SK-N-SH (cell line): ENCODE results near the gene MYO15B. TPM values are rescaled to one million over a fixed set of nuclear protein-coding genes. Genes with fewer than 3 reads are reported as not detected.

Experiments used
- CTCF ChIA-PET: fragments of 300-600, 350-600 bp; formaldehyde crosslinking; extraction: SDS; loops from one replicate; lab custom pipeline; 2021; lab: Yijun Ruan, JAX
- POLR2A ChIA-PET: fragments of 350-600 bp; sonication (Branson Sonifier 250); formaldehyde crosslinking; extraction: SDS; loops from one replicate; lab custom pipeline; 2020; ENCODE audit warnings: antibody characterized with exemption, inconsistent platforms; lab: Yijun Ruan, JAX
- DNase-seq: peaks from one replicate; pipeline ENCODE4 v3.0.0; 2012
- H2AFZ ChIP-seq: fragments of 200-600 bp; sonication (generic); 2 replicates; pipeline ENCODE4 v1.8.1; 2016; ENCODE audit warnings: antibody characterized with exemption, mild to moderate bottlenecking, low read depth
- H3F3A ChIP-seq: fragments of 200-600 bp; sonication (generic); replicated peaks from 2 replicates; pipeline ENCODE3; 2016; ENCODE audit warnings: antibody characterized with exemption, mild to moderate bottlenecking; ENCODE audit not compliant: insufficient read depth
- H3K27ac ChIP-seq, 2 experiments: fragments of 200-500 bp in 1 of 2; fragments of 200-600 bp in 1 of 2; sonication (Bioruptor generic) in 1 of 2; sonication (generic), shearing (Covaris generic) in 1 of 2; 2 replicates each; pipeline versions ENCODE4 v1.5.1 to v1.6.1; 2014 to 2016; ENCODE audit warnings: low read depth in 2 of 2, inconsistent platforms in 1 of 2, low read length in 1 of 2, mild to moderate bottlenecking in 1 of 2, mixed read lengths in 1 of 2
- H3K27me3 ChIP-seq: fragments of 200-600 bp; sonication (generic), shearing (Covaris generic); 2 replicates; pipeline ENCODE4 v1.6.1; 2016; ENCODE audit warnings: mixed run types; ENCODE audit not compliant: insufficient read depth
- H3K36me3 ChIP-seq, 2 experiments: fragments of 200-500 bp in 1 of 2; fragments of 200-600 bp in 1 of 2; sonication (Bioruptor generic) in 1 of 2; sonication (generic) in 1 of 2; replicated peaks in 1 of 2; 2 replicates each; pipeline versions ENCODE3 to v1.5.1; 2014 to 2016; ENCODE audit warnings: low read length in 1 of 2, mild to moderate bottlenecking in 1 of 2; ENCODE audit not compliant: insufficient read depth in 2 of 2, control insufficient read depth in 1 of 2
- H3K4me1 ChIP-seq, 2 experiments: fragments of 200-500 bp in 1 of 2; fragments of 200-600 bp in 1 of 2; sonication (Bioruptor generic) in 1 of 2; sonication (generic), shearing (Covaris generic) in 1 of 2; 2 replicates each; pipeline versions ENCODE4 v1.5.1 to v1.6.1; 2014 to 2016; ENCODE audit warnings: low read depth in 1 of 2, low read length in 1 of 2, mixed run types in 1 of 2; ENCODE audit not compliant: insufficient read depth in 2 of 2, control insufficient read depth in 1 of 2
- H3K4me2 ChIP-seq: fragments of 200-600 bp; sonication (generic), shearing (Covaris generic); 2 replicates; pipeline ENCODE4 v1.6.1; 2017; ENCODE audit warnings: mixed run types
- H3K4me3 ChIP-seq, 2 experiments: fragments of 200-500 bp in 1 of 2; fragments of 200-600 bp in 1 of 2; sonication (Bioruptor generic) in 1 of 2; sonication (generic), shearing (Covaris generic) in 1 of 2; 2 replicates each; pipeline versions ENCODE4 v1.5.1 to v1.8.1; 2014 to 2016; ENCODE audit warnings: low read depth in 2 of 2, inconsistent platforms in 1 of 2, low read length in 1 of 2, mild to moderate bottlenecking in 1 of 2, mixed read lengths in 1 of 2, moderate library complexity in 1 of 2
- H3K79me2 ChIP-seq: fragments of 200-600 bp; sonication (generic); 2 replicates; pipeline ENCODE4 v1.8.1; 2017; ENCODE audit warnings: mild to moderate bottlenecking; ENCODE audit not compliant: insufficient read depth
- H3K9ac ChIP-seq: fragments of 200-600 bp; sonication (generic); 2 replicates; pipeline ENCODE4 v1.6.1; 2017; ENCODE audit warnings: mixed run types
- H3K9me2 ChIP-seq: fragments of 200-600 bp; sonication (generic); 2 replicates; pipeline ENCODE4 v1.6.1; 2017; ENCODE audit warnings: mixed run types
- H3K9me3 ChIP-seq: fragments of 200-600 bp; sonication (generic); 2 replicates; pipeline ENCODE4 v1.6.1; 2017; ENCODE audit warnings: mixed run types, mild to moderate bottlenecking, moderate library complexity
- H4K20me1 ChIP-seq: fragments of 200-600 bp; sonication (generic); 2 replicates; pipeline ENCODE4 v1.6.1; 2017; ENCODE audit warnings: mild to moderate bottlenecking, mixed run types; ENCODE audit not compliant: insufficient read depth
- CHD2 ChIP-seq: fragments of 150-350 bp; IDR thresholded peaks from 2 replicates; pipeline ENCODE4 v1.6.1; 2018; ENCODE audit warnings: low read length; ENCODE audit not compliant: partially characterized antibody
- CTCF ChIP-seq: fragments of 200-600 bp; sonication (generic); IDR thresholded peaks from 2 replicates; pipeline ENCODE4 v1.6.1; 2017; ENCODE audit warnings: antibody characterized with exemption, mild to moderate bottlenecking, moderate library complexity
- ELF1 ChIP-seq: IDR thresholded peaks from 2 replicates; pipeline ENCODE4 v1.4.0; 2012
- FOXJ3 ChIP-seq: sonication (generic); formaldehyde crosslinking; IDR thresholded peaks from 2 replicates; pipeline ENCODE4 v1.5.1; 2020; ENCODE audit warnings: mild to moderate bottlenecking, missing genetic modification reagents
- FOXM1 ChIP-seq: IDR thresholded peaks from 2 replicates; pipeline ENCODE4 v1.4.0; 2012; ENCODE audit warnings: low read depth, mild to moderate bottlenecking
- GABPA ChIP-seq: IDR thresholded peaks from 2 replicates; pipeline ENCODE4 v1.4.0; 2012; ENCODE audit warnings: low read depth, mild to moderate bottlenecking
- GATA2 ChIP-seq: sonication (generic); formaldehyde crosslinking; IDR thresholded peaks from 2 replicates; pipeline ENCODE4 v1.5.0; 2020; ENCODE audit warnings: mild to moderate bottlenecking, missing genetic modification reagents
- JUND ChIP-seq: IDR thresholded peaks from 2 replicates; pipeline ENCODE4 v1.4.0; 2012
- MAX ChIP-seq: IDR thresholded peaks from 2 replicates; pipeline ENCODE4 v1.4.0; 2012; ENCODE audit warnings: low read depth
- NRF1 ChIP-seq: IDR thresholded peaks from 2 replicates; pipeline ENCODE4 v1.6.1; 2012; ENCODE audit warnings: low read depth, mild to moderate bottlenecking, low read length
- PBX3 ChIP-seq: IDR thresholded peaks from 2 replicates; pipeline ENCODE4; 2012
- POLR2AphosphoS5 ChIP-seq: IDR thresholded peaks from 2 replicates; pipeline ENCODE4 v1.6.1; 2012; ENCODE audit warnings: low read depth, low read length
- SMC3 ChIP-seq: IDR thresholded peaks from 2 replicates; pipeline ENCODE4 v1.6.1; 2012; ENCODE audit warnings: low read depth, low read length, improper control_type of control experiment
- YY1 ChIP-seq: IDR thresholded peaks from 2 replicates; pipeline ENCODE4 v1.4.0; 2012; ENCODE audit warnings: low read depth, mild to moderate bottlenecking
- WGBS: methylation state at CpG from one replicate; pipeline ENCODE4 v1.1.6; 2017; ENCODE audit warnings: low lambda C conversion rate; 5-methylcytosine and 5-hydroxymethylcytosine counted together
- polyA plus RNA-seq, 3 experiments: library from polyadenylated mRNA; depleted of rRNA; stranded (reverse); fragments of >200 nt; gene quantifications; 2 replicates each; pipeline ENCODE4 v1.2.3, GENCODE V29; 2012
- TF ChIP-seq, protein P1 (sequence below): IDR thresholded peaks from 2 replicates; pipeline ENCODE4 v1.6.1; 2012; ENCODE audit warnings: mild to moderate bottlenecking, low read depth, low read length, moderate library complexity

Gene MYO15B
- polyA plus RNA-seq, 1 of the 3 experiments (the other 2 are of a cell fraction), result 10.3 TPM

DNA sequence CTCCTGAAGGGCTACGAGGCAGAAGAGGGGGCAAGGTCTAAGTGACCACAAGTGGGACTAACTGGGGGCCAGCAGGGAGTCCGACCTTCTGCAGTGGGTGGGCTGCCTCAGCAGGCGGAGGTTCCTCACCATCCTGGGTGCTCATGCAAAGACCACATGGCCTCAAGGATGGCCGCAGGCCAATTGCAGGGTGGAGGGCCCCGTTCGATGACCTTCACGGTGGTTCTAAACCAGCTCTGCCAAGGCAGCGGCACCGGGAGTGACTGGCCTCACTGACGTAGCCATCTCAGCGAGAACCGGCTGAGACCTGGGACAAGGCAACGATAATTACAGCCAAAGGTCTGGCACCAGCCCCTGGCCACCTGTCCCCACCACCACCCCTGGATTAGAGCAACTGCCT is 51.3 kb downstream of the MYO15B start:
- Histone ChIP-seq H3K9me2 (no peaks in the 10 kb centered on the region), H3K4me1 (peaks cover 3 to 5% of the 10 kb centered on the region in 2 experiments; a peak in 3 of 4 replicates), H3K27ac (no peak overlapping the region), H3K36me3 (peaks cover 0 to 46% of the 10 kb centered on the region in 2 experiments), H3K79me2 (no peaks in the 10 kb centered on the region), H4K20me1 (peaks cover 4% of the 10 kb centered on the region; the same call in 1 of the 2 replicates), H3K9ac (no peak overlapping the region), H3K9me3 (no peaks in the 10 kb centered on the region), H3K27me3 (no peaks in the 10 kb centered on the region), H2AFZ (no peak overlapping the region), H3K4me2 (no peak overlapping the region), H3K4me3 (no peak overlapping the region), H3F3A (no peaks in the 10 kb centered on the region)
- TF ChIP-seq, protein P1, sequence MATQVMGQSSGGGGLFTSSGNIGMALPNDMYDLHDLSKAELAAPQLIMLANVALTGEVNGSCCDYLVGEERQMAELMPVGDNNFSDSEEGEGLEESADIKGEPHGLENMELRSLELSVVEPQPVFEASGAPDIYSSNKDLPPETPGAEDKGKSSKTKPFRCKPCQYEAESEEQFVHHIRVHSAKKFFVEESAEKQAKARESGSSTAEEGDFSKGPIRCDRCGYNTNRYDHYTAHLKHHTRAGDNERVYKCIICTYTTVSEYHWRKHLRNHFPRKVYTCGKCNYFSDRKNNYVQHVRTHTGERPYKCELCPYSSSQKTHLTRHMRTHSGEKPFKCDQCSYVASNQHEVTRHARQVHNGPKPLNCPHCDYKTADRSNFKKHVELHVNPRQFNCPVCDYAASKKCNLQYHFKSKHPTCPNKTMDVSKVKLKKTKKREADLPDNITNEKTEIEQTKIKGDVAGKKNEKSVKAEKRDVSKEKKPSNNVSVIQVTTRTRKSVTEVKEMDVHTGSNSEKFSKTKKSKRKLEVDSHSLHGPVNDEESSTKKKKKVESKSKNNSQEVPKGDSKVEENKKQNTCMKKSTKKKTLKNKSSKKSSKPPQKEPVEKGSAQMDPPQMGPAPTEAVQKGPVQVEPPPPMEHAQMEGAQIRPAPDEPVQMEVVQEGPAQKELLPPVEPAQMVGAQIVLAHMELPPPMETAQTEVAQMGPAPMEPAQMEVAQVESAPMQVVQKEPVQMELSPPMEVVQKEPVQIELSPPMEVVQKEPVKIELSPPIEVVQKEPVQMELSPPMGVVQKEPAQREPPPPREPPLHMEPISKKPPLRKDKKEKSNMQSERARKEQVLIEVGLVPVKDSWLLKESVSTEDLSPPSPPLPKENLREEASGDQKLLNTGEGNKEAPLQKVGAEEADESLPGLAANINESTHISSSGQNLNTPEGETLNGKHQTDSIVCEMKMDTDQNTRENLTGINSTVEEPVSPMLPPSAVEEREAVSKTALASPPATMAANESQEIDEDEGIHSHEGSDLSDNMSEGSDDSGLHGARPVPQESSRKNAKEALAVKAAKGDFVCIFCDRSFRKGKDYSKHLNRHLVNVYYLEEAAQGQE, result no peak
- TF ChIP-seq GABPA (no peak), SMC3 (no peak), PBX3 (no peak), JUND (no peak), GATA2 (CRISPR knock-in tag) (no peak), CTCF (no peak), NRF1 (no peak)
- 95% methylated on average over 13 of the region's 13 CpGs for WGBS
- no peak for DNase-seq
- ChIA-PET POLR2A (interaction anchor here (1.1 kb wide), 1 partner anchor 8 kb away, joined by 3 read pairs; no protein-coding TSS in a partner anchor), CTCF (interaction anchor here (1.7 to 37.9 kb wide), 4 partner anchors 8 to 112 kb away, joined by 10 to 1370 read pairs (median 1189); partner anchors contain the start of genes GALK1 and SMIM5)

GRCh38 chr17:75639327-75639726 is 51.7 kb downstream of the MYO15B start:
- DNase-seq, result no peak
- CTCF ChIA-PET, result interaction anchor here (28.6 to 37.9 kb wide), 3 partner anchors 8 to 112 kb away, joined by 1189 to 1370 read pairs (median 1189); partner anchors contain the start of genes GALK1 and SMIM5

More at GRCh38 chr17:75639327-75639726, 51.7 kb downstream of the MYO15B start:
- Histone ChIP-seq H3K4me2 (no peak overlapping the region), H3K4me1 (peaks cover 0 to under 1% of the 10 kb centered on the region in 2 experiments; a peak in 3 of 4 replicates), H4K20me1 (no peaks in the 10 kb centered on the region), H2AFZ (no peak overlapping the region), H3F3A (no peaks in the 10 kb centered on the region), H3K79me2 (no peaks in the 10 kb centered on the region), H3K27me3 (no peaks in the 10 kb centered on the region), H3K36me3 (peaks cover 0 to 46% of the 10 kb centered on the region in 2 experiments), H3K9me3 (no peaks in the 10 kb centered on the region)
- POLR2A ChIA-PET, result no interaction called here
- TF ChIP-seq MAX, result no peak
- TF ChIP-seq YY1, result no peak
- no peak for TF ChIP-seq FOXJ3
- no peak for TF ChIP-seq CHD2
- no peak for TF ChIP-seq ELF1
- TF ChIP-seq POLR2AphosphoS5, result no peak
- no peak for TF ChIP-seq FOXM1
- TF ChIP-seq, all 33 proteins: peak for 0
- no peak overlapping the region for H3K9ac ChIP-seq
- H3K4me3 ChIP-seq, result no peak overlapping the region
- no peaks in the 10 kb centered on the region for H3K9me2 ChIP-seq
- no peak overlapping the region for H3K27ac ChIP-seq
- WGBS, result 100% methylated on average over 1 of the region's 3 CpGs
